K562 (cell line): ENCODE data around the gene OR51B5. TPM values are rescaled to one million over a fixed set of nuclear protein-coding genes. Genes with fewer than 3 reads are reported as not detected.

Source experiments
- BRD9 ChIP-seq: fragments of 450-650 bp; IDR thresholded peaks from 2 replicates; pipeline ENCODE4 v1.6.1; 2018; ENCODE audit warnings: low read depth; ENCODE audit not compliant: partially characterized antibody
- KAT2B ChIP-seq: IDR thresholded peaks from one replicate; pipeline ENCODE4 v1.6.1; 2012; ENCODE audit warnings: low read depth, mild to moderate bottlenecking, control low read depth, inconsistent platforms, low read length, moderate library complexity
- MYBL2 ChIP-seq, 2 experiments: fragments of 450-650 bp in 1 of 2; sonication (generic) in 1 of 2; formaldehyde crosslinking in 1 of 2; IDR thresholded peaks; 2 replicates each; pipeline versions ENCODE4 v1.6.1 to v1.8.1; 2017 to 2022; ENCODE audit warnings: borderline replicate concordance in 1 of 2, inconsistent platforms in 1 of 2, low read depth in 1 of 2, mild to moderate bottlenecking in 1 of 2, missing genetic modification reagents in 1 of 2, moderate library complexity in 1 of 2
- NRF1 ChIP-seq, 2 experiments: fragments of 450-650 bp; IDR thresholded peaks in 1 of 2; conservative IDR thresholded peaks in 1 of 2; 2 replicates each; pipeline ENCODE4 v1.6.1; 2014; ENCODE audit warnings: mild to moderate bottlenecking in 2 of 2
- RUNX1 ChIP-seq: sonication (generic); IDR thresholded peaks from 2 replicates; pipeline ENCODE4 v1.6.1; 2016; ENCODE audit warnings: antibody characterized with exemption, low read depth
- ZNF140 ChIP-seq: fragments of 250-450 bp; sonication (Bioruptor Pico); IDR thresholded peaks from 2 replicates; pipeline ENCODE4 v1.8.0; 2021; ENCODE audit warnings: moderate library complexity, mild to moderate bottlenecking, inconsistent platforms
- ZNF79 ChIP-seq: fragments of 250-450 bp; sonication (Bioruptor Pico); IDR thresholded peaks from 2 replicates; pipeline ENCODE4 v1.4.0; 2020; ENCODE audit warnings: low read depth, mild to moderate bottlenecking, moderate library complexity
- polyA plus RNA-seq, 8 experiments: library from polyadenylated mRNA; depleted of rRNA in 4 of 8; stranded (reverse) in 5 of 8; unstranded in 3 of 8; fragments of >200 nt; fragmentation: Nextera tagmentation in 2 of 8; fragmentation: Illumina TruSeq in 1 of 8; extraction: Ambion mirVana in 2 of 8; extraction: Trizol in 1 of 8; gene quantifications; 2 replicates each; pipeline versions ENCODE4 v1.2.1 to v1.2.3, GENCODE V29; 2011 to 2014; ENCODE audit warnings: inconsistent platforms in 1 of 8, missing spikeins in 1 of 8
- total RNA-seq, 7 experiments: library from RNA; depleted of rRNA in 6 of 7; stranded (reverse); fragments of >200 nt in 6 of 7; fragmentation: Illumina TruSeq in 2 of 7; extraction: Trizol in 2 of 7; gene quantifications; 2 replicates each; pipeline versions ENCODE4 v1.2.1 to v1.2.3, GENCODE V29; 2011 to 2021; ENCODE audit warnings: low replicate concordance in 1 of 7
- TF ChIP-seq, protein P1 (sequence below): fragments of 250-450 bp; sonication (Bioruptor Pico); IDR thresholded peaks from 2 replicates; pipeline ENCODE4 v1.8.0; 2022; ENCODE audit warnings: inconsistent platforms, mild to moderate bottlenecking, moderate library complexity, borderline replicate concordance
- TF ChIP-seq, protein P2 (sequence below): fragments of 200-800 bp; sonication (Bioruptor generic); IDR thresholded peaks from 2 replicates; pipeline ENCODE4 v1.6.1; 2017; ENCODE audit warnings: missing genetic modification characterization, missing compliant biosample characterization
- TF ChIP-seq, protein P3 (sequence below): sonication (generic); formaldehyde crosslinking; IDR thresholded peaks from 2 replicates; pipeline ENCODE4 v1.4.0; 2020; ENCODE audit warnings: mild to moderate bottlenecking, missing genetic modification reagents

The OR51B5 gene
- total and polyA plus RNA-seq, 9 of the 15 experiments (the other 6 are each of a cell fraction or from before 2014, with no cell fraction given), result 81.2 to 176 (median 113) TPM

DNA sequence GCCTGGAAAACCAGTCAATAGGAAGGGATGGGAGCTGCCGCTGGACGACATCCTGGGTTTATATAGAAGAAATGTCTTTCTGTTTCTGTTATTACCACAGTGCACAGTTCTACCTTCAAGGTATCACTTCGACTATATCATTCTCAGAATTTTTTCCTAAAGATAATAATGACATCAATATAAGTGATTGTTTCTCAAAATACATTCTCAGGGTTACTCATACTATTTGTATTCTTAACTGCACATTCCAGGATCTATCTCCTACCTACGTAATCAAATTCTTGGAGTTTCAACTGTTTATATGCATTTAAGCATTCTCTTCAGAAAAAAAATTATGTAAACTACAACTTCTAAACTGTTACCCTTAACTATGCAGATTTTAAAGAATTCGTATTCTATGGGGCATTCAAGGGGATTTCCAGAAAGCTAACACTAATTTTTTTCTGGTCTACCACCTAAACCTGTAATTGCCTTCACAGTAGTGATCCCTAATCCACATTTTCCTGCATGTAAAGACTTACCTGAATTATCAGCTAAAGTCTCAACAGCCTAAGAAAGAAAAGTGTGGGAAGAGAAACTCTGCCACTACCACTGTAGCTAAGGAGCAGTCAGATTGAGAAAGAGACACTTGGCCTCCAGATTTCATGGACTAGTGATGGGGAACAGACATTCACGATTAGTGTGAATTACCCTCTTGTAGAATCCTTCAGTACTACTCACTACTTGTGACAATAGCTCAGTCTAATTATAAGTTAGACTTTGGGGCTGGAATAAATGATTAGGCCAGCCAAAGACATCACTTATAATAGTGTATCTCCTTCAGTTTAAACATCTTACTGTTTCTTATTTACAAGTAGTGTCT lies at the start of gene OR51B5 (continued):
- no peak for TF ChIP-seq KAT2B
- no peak for TF ChIP-seq RUNX1
- TF ChIP-seq ZNF79 (CRISPR knock-in tag), result no peak
- TF ChIP-seq, protein P1, sequence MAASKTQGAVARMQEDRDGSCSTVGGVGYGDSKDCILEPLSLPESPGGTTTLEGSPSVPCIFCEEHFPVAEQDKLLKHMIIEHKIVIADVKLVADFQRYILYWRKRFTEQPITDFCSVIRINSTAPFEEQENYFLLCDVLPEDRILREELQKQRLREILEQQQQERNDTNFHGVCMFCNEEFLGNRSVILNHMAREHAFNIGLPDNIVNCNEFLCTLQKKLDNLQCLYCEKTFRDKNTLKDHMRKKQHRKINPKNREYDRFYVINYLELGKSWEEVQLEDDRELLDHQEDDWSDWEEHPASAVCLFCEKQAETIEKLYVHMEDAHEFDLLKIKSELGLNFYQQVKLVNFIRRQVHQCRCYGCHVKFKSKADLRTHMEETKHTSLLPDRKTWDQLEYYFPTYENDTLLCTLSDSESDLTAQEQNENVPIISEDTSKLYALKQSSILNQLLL, result no peak
- TF ChIP-seq BRD9, result no peak
- TF ChIP-seq ZNF140 (CRISPR knock-in tag), result no peak
- TF ChIP-seq, protein P2, sequence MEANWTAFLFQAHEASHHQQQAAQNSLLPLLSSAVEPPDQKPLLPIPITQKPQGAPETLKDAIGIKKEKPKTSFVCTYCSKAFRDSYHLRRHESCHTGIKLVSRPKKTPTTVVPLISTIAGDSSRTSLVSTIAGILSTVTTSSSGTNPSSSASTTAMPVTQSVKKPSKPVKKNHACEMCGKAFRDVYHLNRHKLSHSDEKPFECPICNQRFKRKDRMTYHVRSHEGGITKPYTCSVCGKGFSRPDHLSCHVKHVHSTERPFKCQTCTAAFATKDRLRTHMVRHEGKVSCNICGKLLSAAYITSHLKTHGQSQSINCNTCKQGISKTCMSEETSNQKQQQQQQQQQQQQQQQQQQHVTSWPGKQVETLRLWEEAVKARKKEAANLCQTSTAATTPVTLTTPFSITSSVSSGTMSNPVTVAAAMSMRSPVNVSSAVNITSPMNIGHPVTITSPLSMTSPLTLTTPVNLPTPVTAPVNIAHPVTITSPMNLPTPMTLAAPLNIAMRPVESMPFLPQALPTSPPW, result no peak
- TF ChIP-seq NRF1 (conservative IDR thresholded peaks at IDR 0.05 in 1 of 2, IDR thresholded peaks at IDR 0.05 in 1 of 2), result no peak
- TF ChIP-seq, protein P3, sequence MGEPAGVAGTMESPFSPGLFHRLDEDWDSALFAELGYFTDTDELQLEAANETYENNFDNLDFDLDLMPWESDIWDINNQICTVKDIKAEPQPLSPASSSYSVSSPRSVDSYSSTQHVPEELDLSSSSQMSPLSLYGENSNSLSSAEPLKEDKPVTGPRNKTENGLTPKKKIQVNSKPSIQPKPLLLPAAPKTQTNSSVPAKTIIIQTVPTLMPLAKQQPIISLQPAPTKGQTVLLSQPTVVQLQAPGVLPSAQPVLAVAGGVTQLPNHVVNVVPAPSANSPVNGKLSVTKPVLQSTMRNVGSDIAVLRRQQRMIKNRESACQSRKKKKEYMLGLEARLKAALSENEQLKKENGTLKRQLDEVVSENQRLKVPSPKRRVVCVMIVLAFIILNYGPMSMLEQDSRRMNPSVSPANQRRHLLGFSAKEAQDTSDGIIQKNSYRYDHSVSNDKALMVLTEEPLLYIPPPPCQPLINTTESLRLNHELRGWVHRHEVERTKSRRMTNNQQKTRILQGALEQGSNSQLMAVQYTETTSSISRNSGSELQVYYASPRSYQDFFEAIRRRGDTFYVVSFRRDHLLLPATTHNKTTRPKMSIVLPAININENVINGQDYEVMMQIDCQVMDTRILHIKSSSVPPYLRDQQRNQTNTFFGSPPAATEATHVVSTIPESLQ, result no peak
- TF ChIP-seq MYBL2 (IDR thresholded peaks at IDR 0.05; ENCODE audit: low read depth), result no peak
- TF ChIP-seq MYBL2 (CRISPR knock-in tag; IDR thresholded peaks at IDR 0.05; ENCODE audit: borderline replicate concordance), result no peak
